SK-N-SH (cell line): ENCODE measurements around the gene TTC7B.

Source experiments
- CTCF ChIP-seq: fragments of 200-600 bp; sonication (generic); IDR thresholded peaks from 2 replicates; pipeline ENCODE4 v1.6.1; 2017; ENCODE audit warnings: antibody characterized with exemption, mild to moderate bottlenecking, moderate library complexity
- ELF1 ChIP-seq: IDR thresholded peaks from 2 replicates; pipeline ENCODE4 v1.4.0; 2012
- EZH2phosphoT487 ChIP-seq: fragments of 200-600 bp; sonication (generic); IDR thresholded peaks from 2 replicates; pipeline ENCODE4 v1.6.1; 2017; ENCODE audit warnings: low read depth, mixed run types, mild to moderate bottlenecking, antibody characterized with exemption, moderate library complexity, borderline replicate concordance
- NFIC ChIP-seq: IDR thresholded peaks from 2 replicates; pipeline ENCODE4 v1.4.0; 2012; ENCODE audit warnings: borderline replicate concordance
- RAD21 ChIP-seq: IDR thresholded peaks from 2 replicates; pipeline ENCODE4 v1.6.1; 2012; ENCODE audit warnings: mild to moderate bottlenecking, low read length
- RCOR1 ChIP-seq: fragments of 150-350 bp; IDR thresholded peaks from 2 replicates; pipeline ENCODE4 v1.6.1; 2017; ENCODE audit warnings: antibody characterized with exemption, low read length
- REST ChIP-seq: IDR thresholded peaks from 2 replicates; pipeline ENCODE4 v1.6.1; 2012; ENCODE audit warnings: mild to moderate bottlenecking, low read depth, low read length, moderate library complexity
- SMC3 ChIP-seq: IDR thresholded peaks from 2 replicates; pipeline ENCODE4 v1.6.1; 2012; ENCODE audit warnings: low read depth, low read length, improper control_type of control experiment
- TAF1 ChIP-seq: IDR thresholded peaks from 2 replicates; pipeline ENCODE4 v1.6.1; 2012; ENCODE audit warnings: low read depth, mild to moderate bottlenecking, low read length, moderate library complexity, borderline replicate concordance
- TCF12 ChIP-seq: IDR thresholded peaks from 2 replicates; pipeline ENCODE4 v1.4.0; 2012
- TEAD4 ChIP-seq: IDR thresholded peaks from 2 replicates; pipeline ENCODE4 v1.4.0; 2012; ENCODE audit warnings: mild to moderate bottlenecking, borderline replicate concordance; ENCODE audit not compliant: insufficient read depth
- USF2 ChIP-seq: fragments of 150-350 bp; IDR thresholded peaks from 2 replicates; pipeline ENCODE4 v1.6.1; 2017; ENCODE audit warnings: antibody characterized with exemption, low read length, low read depth, borderline replicate concordance

GRCh38 chr14:90671382-90672234 lies 144.6 kb downstream of the TTC7B start:
- TF ChIP-seq CTCF = no peak
- TF ChIP-seq TAF1 = no peak
- TF ChIP-seq REST = no peak
- TF ChIP-seq NFIC = no peak
- no peak for TF ChIP-seq TEAD4
- TF ChIP-seq USF2 = no peak
- TF ChIP-seq RCOR1 = no peak
- no peak for TF ChIP-seq RAD21
- no peak for TF ChIP-seq ELF1
- no peak for TF ChIP-seq SMC3
- TF ChIP-seq EZH2phosphoT487 = no peak
- TF ChIP-seq TCF12 = no peak
